GM19035 (cell line): ENCODE measurements around the gene CACNB2.
A peak's percentile ranks its signal among the peaks of the same experiment; 100 is the strongest.
"Not testable (repeated sequence)": the region's sequence is repeated elsewhere in the genome, so short reads cannot be mapped to it uniquely, and the experiment has no call there.

ENCODE experiments used
- ATAC-seq: cut with Tn5 transposase; IDR thresholded peaks from one replicate; pipeline ENCODE4 v1.9.1; 2021; ENCODE audit not compliant: unreplicated experiment

The CACNB2 gene

DNA sequence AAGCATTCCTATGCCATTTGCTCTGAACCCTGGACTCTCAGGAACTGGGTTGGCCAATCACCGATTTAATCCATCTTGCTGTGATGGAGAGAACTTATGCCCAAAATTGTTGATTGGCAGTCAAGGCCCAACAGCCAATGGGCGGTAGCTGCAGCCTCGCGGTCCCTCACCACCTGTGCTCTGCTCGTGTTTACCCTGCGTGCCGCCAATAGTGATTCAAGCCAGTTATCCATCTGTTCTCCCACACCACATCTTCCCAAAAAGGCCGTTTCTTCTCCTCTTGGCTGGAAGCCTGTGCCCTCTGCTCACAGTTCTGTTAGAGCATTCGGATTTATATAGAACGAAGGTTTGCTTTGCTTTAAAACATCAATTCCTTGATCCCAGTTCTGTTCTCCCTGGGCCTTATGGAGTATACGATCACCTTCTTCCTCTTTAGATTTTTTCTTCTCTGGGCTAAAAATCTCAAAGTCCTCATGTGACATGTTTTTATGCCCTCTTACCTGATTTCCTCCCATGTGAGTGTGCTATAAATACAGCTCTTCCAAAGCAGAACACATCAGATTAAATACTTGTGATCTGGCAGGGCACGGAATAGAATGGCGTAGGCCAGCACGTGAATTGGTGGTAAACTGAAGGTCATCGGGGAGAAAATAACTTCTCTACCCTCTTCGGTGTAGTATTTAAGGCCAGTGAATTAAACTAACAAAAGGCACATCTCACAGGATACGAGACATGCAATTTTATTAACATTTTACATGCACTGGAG is 298.3 kb downstream of the CACNB2 start:
- no peak for ATAC-seq

- no peak for ATAC-seq
Measured at GRCh38 chr10:18439601-18440000, 299.4 kb downstream of the CACNB2 start.

GRCh38 chr10:18445635-18446034 is 305.4 kb downstream of the CACNB2 start:
- ATAC-seq, result not testable (repeated sequence)

DNA sequence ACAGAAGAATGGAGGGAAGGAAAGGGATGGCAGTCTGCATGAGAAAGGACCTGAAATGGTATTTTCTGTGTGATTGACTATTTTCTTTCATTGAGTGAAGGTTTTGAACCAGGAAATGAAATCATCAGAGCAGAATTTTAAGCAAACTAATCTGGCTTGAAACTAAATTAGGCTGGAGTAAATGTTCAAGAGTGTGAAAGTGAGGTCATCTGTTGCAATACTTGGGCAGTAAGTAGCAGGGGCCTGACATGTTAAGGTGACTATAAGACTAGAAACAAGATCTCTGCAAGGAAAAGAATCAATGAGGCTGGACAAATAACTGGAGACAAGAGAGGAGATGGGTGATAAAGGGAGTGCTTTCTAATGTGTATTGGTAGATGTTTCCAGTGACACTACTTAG is 306.0 kb downstream of the CACNB2 start:
- no peak for ATAC-seq

GRCh38 chr10:18449611-18450026 is 309.4 kb downstream of the CACNB2 start:
- ATAC-seq, result no peak

GRCh38 chr10:18450298-18450697 is 310.1 kb downstream of the CACNB2 start:
- ATAC-seq, result no peak

DNA sequence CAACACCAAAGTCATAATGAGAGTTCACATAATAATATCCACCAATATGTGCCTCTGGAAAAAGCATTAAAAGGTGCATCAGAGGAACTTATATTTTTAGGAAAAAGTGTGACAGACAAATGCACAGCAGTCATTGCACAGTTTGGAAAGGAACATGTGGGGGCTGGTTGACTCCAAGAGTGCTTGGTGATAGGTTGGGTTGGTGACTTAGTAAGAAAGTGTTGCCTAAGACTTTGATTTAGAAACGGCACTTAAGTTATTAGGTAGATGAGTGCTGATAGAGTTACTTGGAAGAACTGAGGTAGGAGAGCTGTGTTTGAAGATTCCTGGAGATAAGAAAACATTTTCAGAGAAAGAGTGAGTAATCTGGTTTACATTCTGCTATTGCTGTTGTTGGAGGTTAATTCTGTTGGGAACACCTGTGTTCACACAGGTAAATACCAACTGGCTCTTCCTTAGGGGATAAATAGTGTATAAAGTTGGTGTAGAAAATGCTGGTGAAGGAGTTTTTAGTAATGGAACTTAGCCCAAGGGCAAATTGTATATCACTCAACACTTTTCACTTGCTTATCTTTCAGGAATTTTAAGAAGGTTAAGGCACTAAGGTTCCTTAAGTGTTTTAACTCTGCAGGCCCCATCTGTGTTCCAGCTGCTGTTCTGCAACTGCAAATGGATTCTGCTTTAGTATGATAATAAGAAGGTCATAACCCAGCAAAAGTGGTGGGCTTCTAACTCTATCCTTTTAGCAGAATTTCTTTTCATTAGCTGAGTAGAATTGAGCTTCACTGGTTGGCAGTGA is 315.1 kb downstream of the CACNB2 start:
- ATAC-seq, result no peak

GRCh38 chr10:18456984-18457383 is 316.8 kb downstream of the CACNB2 start:
- peak; percentile 98 for ATAC-seq

- ATAC-seq, result no peak
Measured at GRCh38 chr10:18460032-18460431, 319.8 kb downstream of the CACNB2 start.

DNA sequence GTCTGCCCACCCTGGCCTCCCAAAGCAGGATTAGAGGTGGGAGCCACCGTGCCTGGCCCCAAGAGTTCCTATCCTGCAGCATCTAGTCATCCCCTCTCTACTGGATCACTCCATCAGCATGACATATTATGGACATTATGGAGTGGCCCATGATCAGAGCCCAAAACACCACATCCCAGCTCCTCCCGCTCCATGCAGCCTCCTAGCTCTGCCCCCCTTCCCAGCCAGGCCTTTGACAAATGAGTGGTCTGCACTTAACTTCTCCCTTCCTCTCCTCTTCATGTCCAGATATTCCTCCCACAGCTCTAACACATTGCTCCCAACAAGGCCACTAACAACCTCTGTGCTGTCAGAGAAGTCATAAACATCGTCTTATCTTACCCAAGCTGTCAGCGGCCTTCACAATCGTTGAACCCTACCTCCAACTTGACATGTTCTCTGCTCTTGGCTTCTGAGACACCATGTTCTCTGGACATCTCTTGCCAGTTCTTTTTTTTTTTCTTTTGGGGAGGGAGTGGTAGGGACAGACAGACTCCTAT is 323.5 kb downstream of the CACNB2 start:
- ATAC-seq, result no peak

DNA sequence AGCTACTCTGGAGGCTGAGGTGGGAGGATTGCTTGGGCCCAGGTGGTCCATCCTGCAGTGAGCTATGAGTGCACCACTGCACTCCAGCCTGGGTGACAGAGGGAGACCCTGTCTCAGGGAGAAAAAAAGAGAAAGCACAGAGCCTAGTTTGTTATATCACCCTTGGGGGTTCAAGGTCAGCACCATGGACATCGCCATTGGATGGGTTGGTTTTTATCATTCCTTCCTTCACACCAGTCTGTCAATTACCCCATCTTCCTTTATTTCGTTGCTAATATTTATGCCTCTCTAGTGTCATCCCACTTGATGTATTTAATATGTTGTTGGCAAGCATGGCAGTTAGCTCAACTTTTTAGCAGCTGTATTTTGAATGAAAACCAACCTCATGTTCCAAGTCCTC is 328.9 kb downstream of the CACNB2 start:
- no peak for ATAC-seq

DNA sequence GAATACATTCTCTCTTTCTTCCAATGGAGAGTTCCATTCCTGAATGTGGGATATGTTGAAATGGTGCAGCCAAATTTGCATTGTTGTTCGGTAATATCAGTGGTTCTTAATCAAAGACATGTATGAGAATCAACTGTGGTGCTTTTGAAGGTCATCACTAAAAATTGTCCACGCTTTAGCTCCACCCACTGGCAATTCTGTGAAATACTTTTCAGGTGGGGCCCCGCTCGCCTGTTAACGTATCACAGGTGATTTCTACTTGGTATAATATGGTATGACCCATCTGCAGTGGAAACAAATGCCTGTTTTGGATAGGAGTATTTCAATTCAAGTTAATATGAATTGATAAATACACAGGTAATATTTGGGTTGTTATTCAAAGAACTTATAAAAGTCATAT is 332.8 kb downstream of the CACNB2 start:
- ATAC-seq, result no peak

- no peak for ATAC-seq
Measured at GRCh38 chr10:18473424-18474117, 333.3 kb downstream of the CACNB2 start.

- no peak for ATAC-seq
Measured at GRCh38 chr10:18474118-18474455, 333.9 kb downstream of the CACNB2 start.

GRCh38 chr10:18476076-18476647 is 335.9 kb downstream of the CACNB2 start:
- ATAC-seq, result no peak

DNA sequence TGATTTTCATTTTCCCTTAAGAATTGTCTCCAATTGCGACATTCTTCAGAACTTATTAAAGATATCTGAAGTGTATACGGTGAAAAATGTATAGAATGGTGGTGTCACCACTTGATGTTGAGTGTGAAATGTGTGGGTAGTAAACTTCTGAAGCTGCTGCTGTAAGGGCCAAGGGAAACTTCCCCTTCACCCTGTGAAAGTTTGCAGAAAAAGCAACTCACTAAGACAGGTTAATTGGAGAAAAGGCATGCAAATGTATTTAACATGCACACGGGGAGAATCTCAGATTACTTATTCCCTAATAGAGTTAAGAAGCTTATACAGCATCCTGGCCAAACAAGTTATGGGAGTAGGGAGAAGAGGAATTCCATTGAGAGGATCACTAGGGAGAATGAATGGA is 338.1 kb downstream of the CACNB2 start:
- ATAC-seq, result no peak

DNA sequence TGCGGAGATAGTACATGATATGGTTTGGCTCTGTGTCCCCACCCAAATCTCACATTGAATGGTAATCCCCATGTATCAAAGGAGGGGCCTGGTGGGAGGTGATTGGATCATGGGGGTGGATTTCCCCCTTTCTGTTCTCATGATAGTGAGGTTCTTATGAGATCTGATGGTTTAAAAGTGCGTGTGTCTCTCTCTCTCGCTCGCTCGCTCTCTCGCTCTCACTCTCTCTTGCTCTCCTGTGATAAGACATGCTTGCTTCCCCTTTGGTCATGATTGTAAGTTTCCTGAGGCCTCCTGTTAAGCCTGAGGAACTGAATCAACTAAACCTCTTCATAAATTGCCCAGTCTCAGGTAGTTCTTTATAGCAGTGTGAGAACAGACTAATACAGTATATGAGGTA is 339.3 kb downstream of the CACNB2 start:
- no peak for ATAC-seq

GRCh38 chr10:18483516-18484186 is 343.4 kb downstream of the CACNB2 start:
- ATAC-seq, result no peak

GRCh38 chr10:18486438-18486837 is 346.2 kb downstream of the CACNB2 start:
- no peak for ATAC-seq

DNA sequence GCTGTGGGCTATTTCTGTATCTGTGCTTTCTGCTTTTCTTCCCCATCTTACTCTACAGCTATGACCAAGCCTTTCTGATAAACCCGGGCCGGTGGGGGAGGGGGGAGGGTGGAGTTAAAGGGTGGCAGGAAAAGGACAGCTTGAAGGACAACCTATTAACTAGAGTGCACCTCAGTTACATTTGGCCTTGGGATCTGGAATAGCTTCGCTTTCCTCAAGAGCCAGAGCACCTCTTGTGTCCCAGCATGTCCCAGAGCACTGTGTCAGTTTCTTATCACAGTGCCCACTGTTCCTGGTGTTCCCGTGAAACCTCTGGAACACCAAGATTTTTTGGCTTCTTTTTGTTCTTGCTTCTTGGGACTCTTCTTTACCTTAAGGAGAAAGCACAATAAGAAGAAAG is 350.5 kb downstream of the CACNB2 start:
- ATAC-seq, result no peak
